HepG2 (cell line): ENCODE measurements around the gene CAMTA1. TPM values are rescaled to one million over a fixed set of nuclear protein-coding genes. Genes with fewer than 3 reads are reported as not detected.

Experiments used
- ATAC-seq: fragments of 200-7000 bp; cut with Tn5 transposase; 3 replicates; pipeline ENCODE4 v1.9.1; 2020; ENCODE audit warnings: mild to moderate bottlenecking, moderate library complexity
- BruUV-seq: library from RNA; stranded (reverse); fragments of 400-500 nt; replicated peaks from 2 replicates; lab custom pipeline; 2021; lab: Mats Ljungman, UMichigan
- CTCF ChIA-PET: fragments of 300-600 bp; formaldehyde crosslinking; extraction: SDS; loops from one replicate; lab custom pipeline; 2021; ENCODE audit warnings: low total read pairs, inconsistent platforms, low intra/inter-chr PET ratio; lab: Yijun Ruan, JAX
- POLR2A ChIA-PET: fragments of 350-600 bp; sonication (Branson Sonifier 250); formaldehyde crosslinking; loops from one replicate; lab custom pipeline; 2020; ENCODE audit warnings: antibody characterized with exemption, inconsistent platforms; lab: Yijun Ruan, JAX
- DNase-seq: peaks from one replicate; pipeline ENCODE4 v3.0.0-alpha.2; 2015; ENCODE audit warnings: low spot score
- FAIRE-seq: peaks from 3 replicates; lab custom pipeline; 2011; peaks lifted over from hg19 to GRCh38; lab: Jason Lieb, UNC
- H2AFZ ChIP-seq: one replicate; pipeline ENCODE4 v1.6.1; 2011; ENCODE audit warnings: low read length, inconsistent platforms
- H3K27ac ChIP-seq: fragments of 300-600 bp; 3 replicates; pipeline ENCODE4 v1.8.0; 2011; ENCODE audit warnings: mixed run types, mild to moderate bottlenecking, mixed read lengths, low read length, inconsistent platforms; ENCODE audit not compliant: insufficient read depth; ENCODE audit errors: extremely low read length
- H3K27me3 ChIP-seq, 2 experiments: fragments of 200-600 bp in 1 of 2; 2 replicates in 1 of 2; 3 replicates in 1 of 2; pipeline versions ENCODE4 v1.6.0 to v1.8.0; 2011; ENCODE audit warnings: low read length in 2 of 2, mild to moderate bottlenecking in 2 of 2, moderate library complexity in 2 of 2, inconsistent platforms in 1 of 2; ENCODE audit not compliant: insufficient read depth in 2 of 2, control insufficient read depth in 1 of 2
- H3K36me3 ChIP-seq, 2 experiments: fragments of 200-600 bp in 1 of 2; replicated peaks in 1 of 2; 2 replicates in 1 of 2; 3 replicates in 1 of 2; pipeline versions ENCODE4 v1.5.1 to v1.8.0; 2011; ENCODE audit warnings: low read length in 2 of 2, inconsistent platforms in 1 of 2; ENCODE audit not compliant: insufficient read depth in 2 of 2, control insufficient read depth in 1 of 2
- H3K4me1 ChIP-seq: 2 replicates; pipeline ENCODE4 v1.5.1; 2012; ENCODE audit warnings: low read length, inconsistent platforms; ENCODE audit not compliant: insufficient read depth
- H3K4me2 ChIP-seq: 2 replicates; pipeline ENCODE4 v1.6.0; 2011; ENCODE audit warnings: low read depth, low read length, inconsistent platforms
- H3K4me3 ChIP-seq, 3 experiments: fragments of 200-600 bp in 1 of 3; sonication (generic), shearing (Covaris generic) in 1 of 3; replicated peaks in 1 of 3; 2 replicates each; pipeline ENCODE4 v1.5.1; 2011 to 2016; ENCODE audit warnings: low read length in 3 of 3, inconsistent platforms in 2 of 3, low read depth in 2 of 3, mild to moderate bottlenecking in 2 of 3, control low read depth in 1 of 3, mixed read lengths in 1 of 3; ENCODE audit not compliant: insufficient read depth in 1 of 3
- H3K79me2 ChIP-seq: one replicate; pipeline ENCODE4 v1.6.1; 2011; ENCODE audit warnings: low read length, inconsistent platforms; ENCODE audit not compliant: insufficient read depth
- H3K9ac ChIP-seq: 2 replicates; pipeline ENCODE4 v1.6.0; 2011; ENCODE audit warnings: mild to moderate bottlenecking, low read depth, low read length, inconsistent platforms; ENCODE audit not compliant: insufficient read depth
- H3K9me3 ChIP-seq: 2 replicates; pipeline ENCODE4 v1.5.1; 2012; ENCODE audit warnings: mild to moderate bottlenecking, low read length
- H4K20me1 ChIP-seq: 2 replicates; pipeline ENCODE4 v1.6.0; 2011; ENCODE audit warnings: inconsistent platforms, mild to moderate bottlenecking, low read length, moderate library complexity; ENCODE audit not compliant: insufficient read depth
- BORCS8-MEF2B ChIP-seq: sonication (generic); formaldehyde crosslinking; IDR thresholded peaks from 2 replicates; pipeline ENCODE4 v1.8.0; 2022; ENCODE audit warnings: mild to moderate bottlenecking, missing genetic modification reagents
- HNF4G ChIP-seq, 2 experiments: sonication (generic) in 1 of 2; formaldehyde crosslinking in 1 of 2; IDR thresholded peaks; 2 replicates each; pipeline versions ENCODE4 v1.4.0 to v1.6.1; 2011 to 2020; ENCODE audit warnings: borderline replicate concordance in 2 of 2, low read depth in 2 of 2, mild to moderate bottlenecking in 2 of 2, low read length in 1 of 2, missing genetic modification reagents in 1 of 2, moderate library complexity in 1 of 2
- HOXA9 ChIP-seq: sonication (generic); formaldehyde crosslinking; IDR thresholded peaks from 2 replicates; pipeline ENCODE4 v1.8.1; 2022; ENCODE audit warnings: missing genetic modification reagents, mild to moderate bottlenecking, moderate library complexity, borderline replicate concordance
- MBNL3 ChIP-seq: fragments of 250-450 bp; sonication (Bioruptor Pico); conservative IDR thresholded peaks from 2 replicates; pipeline ENCODE4 v1.8.0; 2022; ENCODE audit warnings: mild to moderate bottlenecking, inconsistent platforms
- NFRKB ChIP-seq: fragments of 450-650 bp; IDR thresholded peaks from 2 replicates; pipeline ENCODE4 v1.6.1; 2017
- REL ChIP-seq: sonication (generic); formaldehyde crosslinking; conservative IDR thresholded peaks from 2 replicates; pipeline ENCODE4 v1.8.0; 2022; ENCODE audit warnings: mild to moderate bottlenecking, missing genetic modification reagents, moderate library complexity
- ZNF251 ChIP-seq: sonication (generic); formaldehyde crosslinking; IDR thresholded peaks from 2 replicates; pipeline ENCODE4 v1.9.0; 2021; ENCODE audit warnings: mild to moderate bottlenecking, missing genetic modification reagents
- ZNF354B ChIP-seq: sonication (generic); formaldehyde crosslinking; IDR thresholded peaks from 2 replicates; pipeline ENCODE4 v1.8.0; 2022; ENCODE audit warnings: mild to moderate bottlenecking, missing genetic modification reagents
- ZNF441 ChIP-seq: sonication (generic); formaldehyde crosslinking; IDR thresholded peaks from 2 replicates; pipeline ENCODE4 v1.7.0; 2021; ENCODE audit warnings: missing genetic modification reagents, borderline replicate concordance
- ZNF598 ChIP-seq: sonication (generic); formaldehyde crosslinking; IDR thresholded peaks from 2 replicates; pipeline ENCODE4 v1.5.1; 2020; ENCODE audit warnings: mild to moderate bottlenecking, missing genetic modification reagents, borderline replicate concordance
- WGBS: methylation state at CpG from one replicate; pipeline ENCODE4 v1.1.6; 2017; ENCODE audit warnings: low lambda C conversion rate; 5-methylcytosine and 5-hydroxymethylcytosine counted together
- in situ Hi-C: cut with HindIII; loops from 2 replicates; pipeline ENCODE4 v1.10.0; 2017; ENCODE audit warnings: low pct_unique_long_range_greater_than_20kb; ENCODE audit not compliant: extremely low pct_ligation_motif_present
- intact Hi-C: fragments of 100-400 bp; cut with micrococcal nuclease; formaldehyde crosslinking; loops from one replicate; pipeline ENCODE4 v1.10.0; 2022; ENCODE audit not compliant: unreplicated experiment
- polyA plus RNA-seq, 8 experiments: library from polyadenylated mRNA; depleted of rRNA in 3 of 8; stranded (reverse) in 7 of 8; unstranded in 1 of 8; fragments of >200 nt; fragmentation: Illumina TruSeq in 4 of 8; extraction: Trizol in 4 of 8; gene quantifications; 2 replicates each; pipeline versions ENCODE4 v1.2.1 to v1.2.3, GENCODE V29; 2011 to 2016; ENCODE audit warnings: low read depth in 4 of 8, missing spikeins in 1 of 8, mixed read lengths in 1 of 8; ENCODE audit not compliant: insufficient read depth in 1 of 8
- total RNA-seq, 5 experiments: library from RNA; depleted of rRNA; stranded (reverse); fragments of >200 nt; fragmentation: Illumina TruSeq; extraction: Trizol; gene quantifications; 2 replicates each; pipeline ENCODE4 v1.2.3, GENCODE V29; 2016; ENCODE audit warnings: low read depth in 1 of 5
- TF ChIP-seq, protein P1 (sequence below): sonication (generic); formaldehyde crosslinking; IDR thresholded peaks from 2 replicates; pipeline ENCODE4 v1.4.0; 2020; ENCODE audit warnings: missing genetic modification reagents
- TF ChIP-seq, protein P2 (sequence below): sonication (generic); formaldehyde crosslinking; IDR thresholded peaks from 2 replicates; pipeline ENCODE4 v1.8.1; 2023; ENCODE audit warnings: mild to moderate bottlenecking, inconsistent platforms, moderate library complexity, missing genetic modification reagents, borderline replicate concordance
- TF ChIP-seq, protein P3 (sequence below): sonication (generic); formaldehyde crosslinking; IDR thresholded peaks from 2 replicates; pipeline ENCODE4 v1.8.0; 2022; ENCODE audit warnings: mild to moderate bottlenecking, missing genetic modification reagents, borderline replicate concordance
- TF ChIP-seq, protein P4 (sequence below): sonication (generic); formaldehyde crosslinking; IDR thresholded peaks from 2 replicates; pipeline ENCODE4 v1.5.0; 2020; ENCODE audit warnings: missing genetic modification reagents
- TF ChIP-seq, protein P5 (sequence below): sonication (generic); formaldehyde crosslinking; IDR thresholded peaks from 2 replicates; pipeline ENCODE4 v1.5.0; 2020; ENCODE audit warnings: mild to moderate bottlenecking, missing genetic modification reagents

Gene CAMTA1
- total and polyA plus RNA-seq, 2 of the 13 experiments (the other 11 are each of a cell fraction or from before 2014, with no cell fraction given): 25.0 to 36.4 TPM

DNA sequence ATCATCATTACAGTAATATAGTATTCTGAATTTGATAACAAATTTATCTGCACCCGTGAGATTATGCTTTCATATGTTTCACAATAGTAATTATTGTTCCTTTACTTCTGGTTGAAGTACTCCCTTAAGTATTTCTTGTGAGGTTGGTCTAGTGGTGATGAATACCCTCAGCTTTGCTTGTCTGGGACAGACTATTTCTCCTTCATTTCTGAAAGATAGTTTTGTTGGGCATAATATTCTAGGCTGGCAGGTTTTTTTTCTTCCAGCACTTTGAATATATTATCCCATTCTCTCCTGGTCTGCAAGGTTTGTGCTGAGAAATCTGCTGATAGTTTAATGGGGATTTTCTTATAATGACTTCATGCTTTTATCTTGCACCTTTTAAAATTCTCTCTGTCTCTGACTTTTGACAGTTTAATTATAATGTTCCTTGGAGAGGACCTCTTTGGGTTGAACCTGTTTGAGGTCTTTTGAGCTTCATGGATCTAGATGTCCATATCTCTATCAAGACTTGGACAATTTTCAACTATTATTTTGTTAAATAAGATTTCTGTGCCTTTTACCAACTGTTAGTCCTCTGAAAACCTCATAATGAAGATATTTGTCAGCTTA lies 614.4 kb downstream of the CAMTA1 start:
- no peaks in the 10 kb centered on the region for H3K79me2 ChIP-seq
- 0% methylated on average over 1 of the region's 1 CpG for WGBS
- no peak for ATAC-seq
- no peaks in the 10 kb centered on the region for H3K36me3 ChIP-seq
- H3K9ac ChIP-seq: no peak overlapping the region
- no peaks in the 10 kb centered on the region for H3K4me1 ChIP-seq
- intact Hi-C loops (no loop called here), in situ Hi-C loops (no loop called here)
- H3K4me2 ChIP-seq: no peak overlapping the region
- H2AFZ ChIP-seq: no peak overlapping the region
- no TSS peak for BruUV-seq
- TF ChIP-seq MBNL3 (CRISPR knock-in tag) (no peak), HNF4G (IDR thresholded peaks at IDR 0.05; ENCODE audit: borderline replicate concordance, low read depth, low read length) (no peak), HNF4G (CRISPR knock-in tag; IDR thresholded peaks at IDR 0.05; ENCODE audit: borderline replicate concordance, low read depth) (no peak), REL (CRISPR knock-in tag) (no peak), ZNF251 (CRISPR knock-in tag) (no peak), ZNF598 (CRISPR knock-in tag) (no peak), HOXA9 (CRISPR knock-in tag) (no peak), NFRKB (no peak), ZNF441 (CRISPR knock-in tag) (no peak), ZNF354B (CRISPR knock-in tag) (no peak), BORCS8-MEF2B (CRISPR knock-in tag) (no peak)
- TF ChIP-seq, protein P1, sequence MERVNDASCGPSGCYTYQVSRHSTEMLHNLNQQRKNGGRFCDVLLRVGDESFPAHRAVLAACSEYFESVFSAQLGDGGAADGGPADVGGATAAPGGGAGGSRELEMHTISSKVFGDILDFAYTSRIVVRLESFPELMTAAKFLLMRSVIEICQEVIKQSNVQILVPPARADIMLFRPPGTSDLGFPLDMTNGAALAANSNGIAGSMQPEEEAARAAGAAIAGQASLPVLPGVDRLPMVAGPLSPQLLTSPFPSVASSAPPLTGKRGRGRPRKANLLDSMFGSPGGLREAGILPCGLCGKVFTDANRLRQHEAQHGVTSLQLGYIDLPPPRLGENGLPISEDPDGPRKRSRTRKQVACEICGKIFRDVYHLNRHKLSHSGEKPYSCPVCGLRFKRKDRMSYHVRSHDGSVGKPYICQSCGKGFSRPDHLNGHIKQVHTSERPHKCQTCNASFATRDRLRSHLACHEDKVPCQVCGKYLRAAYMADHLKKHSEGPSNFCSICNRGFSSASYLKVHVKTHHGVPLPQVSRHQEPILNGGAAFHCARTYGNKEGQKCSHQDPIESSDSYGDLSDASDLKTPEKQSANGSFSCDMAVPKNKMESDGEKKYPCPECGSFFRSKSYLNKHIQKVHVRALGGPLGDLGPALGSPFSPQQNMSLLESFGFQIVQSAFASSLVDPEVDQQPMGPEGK (CRISPR knock-in tag): no peak
- TF ChIP-seq, protein P2, sequence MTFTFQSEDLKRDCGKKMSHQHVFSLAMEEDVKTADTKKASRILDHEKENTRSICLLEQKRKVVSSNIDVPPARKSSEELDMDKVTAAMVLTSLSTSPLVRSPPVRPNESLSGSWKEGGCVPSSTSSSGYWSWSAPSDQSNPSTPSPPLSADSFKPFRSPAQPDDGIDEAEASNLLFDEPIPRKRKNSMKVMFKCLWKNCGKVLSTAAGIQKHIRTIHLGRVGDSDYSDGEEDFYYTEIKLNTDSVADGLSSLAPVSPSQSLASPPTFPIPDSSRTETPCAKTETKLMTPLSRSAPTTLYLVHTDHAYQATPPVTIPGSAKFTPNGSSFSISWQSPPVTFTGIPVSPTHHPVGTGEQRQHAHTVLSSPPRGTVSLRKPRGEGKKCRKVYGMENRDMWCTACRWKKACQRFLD (CRISPR knock-in tag): no peak
- TF ChIP-seq, protein P3, sequence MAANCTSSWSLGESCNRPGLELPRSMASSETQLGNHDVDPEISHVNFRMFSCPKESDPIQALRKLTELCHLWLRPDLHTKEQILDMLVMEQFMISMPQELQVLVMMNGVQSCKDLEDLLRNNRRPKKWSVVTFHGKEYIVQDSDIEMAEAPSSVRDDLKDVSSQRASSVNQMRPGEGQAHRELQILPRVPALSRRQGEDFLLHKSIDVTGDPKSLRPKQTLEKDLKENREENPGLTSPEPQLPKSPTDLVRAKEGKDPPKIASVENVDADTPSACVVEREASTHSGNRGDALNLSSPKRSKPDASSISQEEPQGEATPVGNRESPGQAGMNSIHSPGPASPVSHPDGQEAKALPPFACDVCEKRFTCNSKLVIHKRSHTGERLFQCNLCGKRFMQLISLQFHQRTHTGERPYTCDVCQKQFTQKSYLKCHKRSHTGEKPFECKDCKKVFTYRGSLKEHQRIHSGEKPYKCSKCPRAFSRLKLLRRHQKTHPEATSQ (CRISPR knock-in tag): no peak
- TF ChIP-seq, protein P4, sequence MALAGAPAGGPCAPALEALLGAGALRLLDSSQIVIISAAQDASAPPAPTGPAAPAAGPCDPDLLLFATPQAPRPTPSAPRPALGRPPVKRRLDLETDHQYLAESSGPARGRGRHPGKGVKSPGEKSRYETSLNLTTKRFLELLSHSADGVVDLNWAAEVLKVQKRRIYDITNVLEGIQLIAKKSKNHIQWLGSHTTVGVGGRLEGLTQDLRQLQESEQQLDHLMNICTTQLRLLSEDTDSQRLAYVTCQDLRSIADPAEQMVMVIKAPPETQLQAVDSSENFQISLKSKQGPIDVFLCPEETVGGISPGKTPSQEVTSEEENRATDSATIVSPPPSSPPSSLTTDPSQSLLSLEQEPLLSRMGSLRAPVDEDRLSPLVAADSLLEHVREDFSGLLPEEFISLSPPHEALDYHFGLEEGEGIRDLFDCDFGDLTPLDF (CRISPR knock-in tag): no peak
- TF ChIP-seq, protein P5, sequence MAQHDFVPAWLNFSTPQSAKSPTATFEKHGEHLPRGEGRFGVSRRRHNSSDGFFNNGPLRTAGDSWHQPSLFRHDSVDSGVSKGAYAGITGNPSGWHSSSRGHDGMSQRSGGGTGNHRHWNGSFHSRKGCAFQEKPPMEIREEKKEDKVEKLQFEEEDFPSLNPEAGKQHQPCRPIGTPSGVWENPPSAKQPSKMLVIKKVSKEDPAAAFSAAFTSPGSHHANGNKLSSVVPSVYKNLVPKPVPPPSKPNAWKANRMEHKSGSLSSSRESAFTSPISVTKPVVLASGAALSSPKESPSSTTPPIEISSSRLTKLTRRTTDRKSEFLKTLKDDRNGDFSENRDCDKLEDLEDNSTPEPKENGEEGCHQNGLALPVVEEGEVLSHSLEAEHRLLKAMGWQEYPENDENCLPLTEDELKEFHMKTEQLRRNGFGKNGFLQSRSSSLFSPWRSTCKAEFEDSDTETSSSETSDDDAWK (CRISPR knock-in tag): no peak
- H3K27ac ChIP-seq: no peak overlapping the region
- no peaks in the 10 kb centered on the region for H4K20me1 ChIP-seq
- POLR2A ChIA-PET: no interaction called here
- DNase-seq: no peak
- peaks cover 9% of the 10 kb centered on the region for H3K9me3 ChIP-seq
- peaks cover 0 to 3% of the 10 kb centered on the region in 2 experiments; a peak in 1 of 5 replicates for H3K27me3 ChIP-seq
- H3K4me3 ChIP-seq: no peak overlapping the region
- no peak for FAIRE-seq
- CTCF ChIA-PET: no interaction called here
